ENCODE data around the gene NTM.

DNA sequence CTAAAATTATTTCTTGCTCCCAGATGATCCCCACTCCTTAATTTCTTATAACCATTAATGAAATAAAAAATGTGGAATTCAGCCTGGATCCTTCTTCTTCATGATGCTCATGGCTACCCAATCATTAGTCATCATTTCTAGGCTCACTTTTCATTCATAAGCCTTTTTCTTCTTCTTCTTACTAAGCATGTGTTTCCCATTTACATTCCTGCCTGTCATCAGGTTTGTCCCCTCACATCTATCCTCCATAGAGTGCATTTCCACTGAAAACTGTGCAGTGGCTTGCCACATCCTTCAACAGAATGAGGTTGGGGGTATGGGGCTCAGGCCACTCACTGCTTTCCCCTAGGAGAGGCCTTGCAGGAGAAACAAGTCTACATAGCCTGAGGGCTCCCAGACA is 35.8 kb upstream of the NTM start:
- TF ChIP-seq, protein P1, sequence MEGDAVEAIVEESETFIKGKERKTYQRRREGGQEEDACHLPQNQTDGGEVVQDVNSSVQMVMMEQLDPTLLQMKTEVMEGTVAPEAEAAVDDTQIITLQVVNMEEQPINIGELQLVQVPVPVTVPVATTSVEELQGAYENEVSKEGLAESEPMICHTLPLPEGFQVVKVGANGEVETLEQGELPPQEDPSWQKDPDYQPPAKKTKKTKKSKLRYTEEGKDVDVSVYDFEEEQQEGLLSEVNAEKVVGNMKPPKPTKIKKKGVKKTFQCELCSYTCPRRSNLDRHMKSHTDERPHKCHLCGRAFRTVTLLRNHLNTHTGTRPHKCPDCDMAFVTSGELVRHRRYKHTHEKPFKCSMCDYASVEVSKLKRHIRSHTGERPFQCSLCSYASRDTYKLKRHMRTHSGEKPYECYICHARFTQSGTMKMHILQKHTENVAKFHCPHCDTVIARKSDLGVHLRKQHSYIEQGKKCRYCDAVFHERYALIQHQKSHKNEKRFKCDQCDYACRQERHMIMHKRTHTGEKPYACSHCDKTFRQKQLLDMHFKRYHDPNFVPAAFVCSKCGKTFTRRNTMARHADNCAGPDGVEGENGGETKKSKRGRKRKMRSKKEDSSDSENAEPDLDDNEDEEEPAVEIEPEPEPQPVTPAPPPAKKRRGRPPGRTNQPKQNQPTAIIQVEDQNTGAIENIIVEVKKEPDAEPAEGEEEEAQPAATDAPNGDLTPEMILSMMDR (conservative IDR thresholded peaks at IDR 0.05), result no peak
- TF ChIP-seq ZFX (IDR thresholded peaks at IDR 0.05), result no peak

Measured in C4-2B (cell line).